Stimulated activated CD4-positive, alpha-beta T cell treated with anti-CD3 and anti-CD28 coated beads, Interleukin-4, amount 100 ng/mL, for 24 hours (primary cell): Measurements from ENCODE around the gene MCC.

Experiments used
- DNase-seq: peaks from one replicate; pipeline ENCODE4 v3.0.0-alpha.2; 2020

Gene MCC

DNA sequence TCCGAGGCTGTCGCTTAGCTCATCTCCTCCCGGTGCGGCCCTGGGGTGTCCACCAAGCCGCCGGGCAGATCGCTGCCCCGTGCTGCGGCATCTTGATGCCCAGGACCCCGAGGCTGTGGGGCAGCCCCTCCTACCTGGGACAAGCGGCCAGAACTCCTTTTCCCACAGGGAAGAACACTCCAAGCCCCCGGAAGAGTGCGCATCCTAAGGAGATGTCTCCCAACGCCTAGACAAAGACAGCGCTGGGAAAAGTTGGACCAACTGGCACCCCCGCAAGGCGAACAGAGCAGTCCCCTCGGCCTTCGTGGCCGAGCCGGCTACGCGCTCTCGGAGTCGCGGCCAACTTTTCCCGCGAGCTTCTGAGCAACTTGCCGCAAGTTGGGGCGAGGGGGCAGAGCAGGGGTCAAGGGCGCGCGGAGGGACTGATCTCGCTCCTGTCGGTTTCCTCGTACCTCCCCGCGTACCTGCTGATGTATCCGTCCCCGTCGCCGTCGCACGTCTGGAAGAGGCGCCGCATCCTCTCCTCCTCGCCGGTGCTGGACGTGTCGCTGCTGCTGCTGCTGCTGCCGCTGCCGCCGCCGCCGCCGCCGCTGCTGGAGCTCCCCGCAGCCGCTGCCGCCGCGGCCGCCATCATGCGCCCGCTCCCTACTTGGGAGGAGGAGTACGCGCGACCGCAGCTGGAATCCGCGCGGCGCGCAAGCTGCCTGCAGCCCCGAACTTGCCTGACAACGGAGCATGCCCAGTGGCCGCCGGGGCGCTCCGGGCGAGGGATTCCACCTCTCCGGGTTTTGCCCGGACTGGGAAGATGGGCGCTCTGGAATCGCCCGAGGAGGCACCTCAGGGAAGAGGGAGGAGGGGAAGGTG is at the start of gene MCC:
Gene MCC (minus strand): TSS at position 673 of the 864 bp plus-strand sequence.
- DNase-seq = peak; percentile 42

DNA sequence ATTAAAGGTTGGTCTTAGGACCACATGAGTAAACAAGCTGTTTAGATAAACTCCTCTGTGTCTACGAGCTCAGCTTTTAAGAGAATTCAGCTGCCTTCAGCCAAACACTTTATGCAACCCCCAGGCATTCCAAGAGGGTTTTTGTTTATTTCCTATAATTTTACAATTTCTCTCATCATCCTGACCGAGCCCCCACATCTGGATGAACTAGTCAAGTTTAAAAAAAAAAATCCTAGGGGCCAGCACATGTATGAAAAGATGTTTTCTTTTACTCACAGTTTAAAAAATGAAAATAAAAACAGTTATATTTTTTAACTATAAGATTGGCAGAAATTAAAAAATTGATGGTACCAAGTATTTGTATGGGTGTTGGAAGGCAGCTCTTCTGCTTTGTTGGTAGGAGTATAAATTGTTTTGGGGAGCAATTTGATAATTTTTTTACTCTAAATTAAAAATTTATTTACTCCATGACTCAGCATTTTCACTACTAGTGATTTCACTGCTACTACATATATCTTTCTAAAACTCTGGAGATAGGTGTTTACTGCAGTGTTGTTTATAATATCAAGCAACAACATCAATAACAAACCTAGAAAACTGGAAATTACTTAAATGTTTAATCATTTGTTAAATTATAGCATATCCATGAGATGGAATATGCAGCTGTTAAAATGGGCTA is 43.4 kb upstream of the MCC start:
- no peak for DNase-seq

DNA sequence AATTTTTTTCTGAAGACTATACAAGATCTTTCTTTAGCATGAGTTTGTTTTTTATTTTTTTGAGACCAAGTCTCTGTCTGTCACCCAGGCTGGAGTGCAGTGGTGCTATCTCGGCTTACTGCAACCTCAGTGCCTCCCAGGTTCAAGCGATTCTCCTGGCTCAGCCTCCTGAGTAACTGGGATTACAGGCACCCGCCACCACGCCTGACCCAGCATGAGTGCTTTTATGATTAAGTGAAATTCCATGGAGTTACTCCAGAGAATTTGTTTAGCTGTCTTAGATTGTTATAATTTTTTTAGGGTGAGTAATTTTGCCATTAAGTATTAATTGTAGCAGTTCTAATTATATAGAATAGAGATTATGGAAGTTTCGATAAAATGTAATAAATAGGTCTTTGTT is 39.5 kb upstream of the MCC start:
- no peak for DNase-seq

GRCh38 chr5:113526421-113526820 is 38.2 kb upstream of the MCC start:
- no peak for DNase-seq

DNA sequence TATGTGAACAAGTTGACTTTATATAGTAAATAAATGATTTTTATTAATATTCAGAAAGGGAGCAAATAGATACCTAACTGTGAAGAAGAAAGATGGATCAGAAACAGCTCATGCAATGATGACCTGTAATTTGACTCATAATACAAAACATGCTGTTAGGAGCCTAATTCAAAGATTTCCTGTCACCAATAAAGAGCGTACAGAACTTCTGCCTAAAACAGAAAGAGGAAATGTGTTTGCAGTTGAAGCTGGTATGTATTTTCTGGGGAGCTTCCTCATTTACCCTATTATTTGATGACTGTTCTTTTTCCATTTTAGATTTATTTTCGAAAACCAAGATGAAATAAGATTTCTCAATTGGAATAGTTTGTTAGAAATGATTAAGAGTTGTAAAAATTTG is 36.7 kb upstream of the MCC start:
- no peak for DNase-seq

DNA sequence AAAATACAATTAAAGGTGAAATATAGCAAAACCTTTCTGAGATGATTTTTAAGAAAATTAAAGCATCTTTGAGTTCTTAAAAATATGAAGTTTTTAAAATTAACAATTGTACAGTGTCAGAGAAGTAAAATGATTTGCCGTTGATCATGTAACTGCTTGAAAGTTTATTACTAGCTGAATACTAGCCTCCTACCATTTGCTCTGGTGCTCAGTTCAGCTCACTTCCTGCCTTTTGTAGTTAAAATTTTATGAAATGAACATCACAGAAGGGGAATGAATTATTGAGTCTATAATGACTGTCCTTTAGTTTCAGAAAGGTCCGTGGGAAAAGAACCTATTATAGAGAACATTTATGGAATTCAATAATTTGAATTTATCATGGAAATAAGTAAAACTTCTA is 34.9 kb upstream of the MCC start:
- no peak for DNase-seq

GRCh38 chr5:113520899-113521298 is 32.6 kb upstream of the MCC start:
- DNase-seq = no peak

DNA sequence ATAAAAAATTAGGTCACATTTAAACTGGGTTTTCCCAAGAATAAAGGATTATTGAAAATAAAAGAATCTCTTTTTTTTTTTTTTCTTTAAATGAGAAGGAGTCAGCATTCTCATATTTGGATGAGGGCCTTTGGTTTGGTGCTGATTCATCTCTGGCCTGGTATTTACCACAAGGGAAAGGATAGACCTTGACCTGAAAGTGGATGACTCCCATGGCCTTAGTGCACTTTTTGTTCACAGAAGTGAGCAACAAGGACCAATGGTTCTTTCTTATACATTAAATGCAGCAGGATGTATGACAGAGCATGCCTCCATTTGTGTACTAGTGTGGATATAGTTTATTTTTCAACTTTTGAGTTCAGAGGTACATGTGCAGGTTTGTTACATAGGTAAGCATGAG is 32.2 kb upstream of the MCC start:
- peak; percentile 22 for DNase-seq

- no peak for DNase-seq
Observed at GRCh38 chr5:113519412-113519811, 31.2 kb upstream of the MCC start.

GRCh38 chr5:113518884-113519283 is 30.6 kb upstream of the MCC start:
- no peak for DNase-seq

DNA sequence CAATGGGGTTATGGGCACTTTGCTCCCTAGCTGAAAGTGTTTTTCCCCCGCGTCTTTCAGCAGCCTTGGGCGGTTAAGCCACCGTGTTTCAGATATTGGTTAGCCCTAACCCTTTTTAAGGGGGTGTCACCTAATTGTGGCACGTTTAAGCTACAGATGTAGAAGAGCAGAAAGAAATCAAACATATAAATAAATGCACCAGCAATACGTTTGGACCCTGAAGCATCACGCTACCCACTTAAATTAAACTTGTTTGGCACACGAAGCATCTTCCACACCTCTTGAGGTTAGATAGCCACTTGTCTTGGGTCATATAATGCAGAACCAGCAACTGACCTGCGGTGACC is 26.0 kb upstream of the MCC start:
- DNase-seq = no peak

- peak; percentile 87 for DNase-seq
Observed at GRCh38 chr5:113513384-113514288, 25.4 kb upstream of the MCC start, which contains the start of gene YTHDC2. TSS of gene YTHDC2 (plus strand) at chr5:113513694. CDS start at chr5:113513896, 202 bp downstream.

DNA sequence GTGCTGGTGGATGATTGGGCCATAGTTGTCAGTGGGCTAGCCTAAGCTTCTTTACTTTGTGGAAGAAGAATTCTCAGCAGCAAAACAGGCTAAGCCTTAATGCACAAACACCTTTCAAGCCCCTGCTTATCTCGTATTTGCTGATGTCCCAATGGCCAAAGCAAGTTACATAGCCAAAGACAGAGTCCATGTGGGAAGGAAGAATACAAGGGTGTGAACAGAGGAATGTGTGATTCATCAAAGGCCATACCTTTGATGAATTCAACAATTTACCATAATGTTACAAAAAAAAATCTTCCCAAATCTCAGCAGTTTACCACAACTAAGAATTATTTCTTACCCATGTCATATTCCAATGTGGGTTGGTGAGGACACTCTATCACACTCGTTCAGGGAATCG is 24.1 kb upstream of the MCC start:
- DNase-seq = no peak

DNA sequence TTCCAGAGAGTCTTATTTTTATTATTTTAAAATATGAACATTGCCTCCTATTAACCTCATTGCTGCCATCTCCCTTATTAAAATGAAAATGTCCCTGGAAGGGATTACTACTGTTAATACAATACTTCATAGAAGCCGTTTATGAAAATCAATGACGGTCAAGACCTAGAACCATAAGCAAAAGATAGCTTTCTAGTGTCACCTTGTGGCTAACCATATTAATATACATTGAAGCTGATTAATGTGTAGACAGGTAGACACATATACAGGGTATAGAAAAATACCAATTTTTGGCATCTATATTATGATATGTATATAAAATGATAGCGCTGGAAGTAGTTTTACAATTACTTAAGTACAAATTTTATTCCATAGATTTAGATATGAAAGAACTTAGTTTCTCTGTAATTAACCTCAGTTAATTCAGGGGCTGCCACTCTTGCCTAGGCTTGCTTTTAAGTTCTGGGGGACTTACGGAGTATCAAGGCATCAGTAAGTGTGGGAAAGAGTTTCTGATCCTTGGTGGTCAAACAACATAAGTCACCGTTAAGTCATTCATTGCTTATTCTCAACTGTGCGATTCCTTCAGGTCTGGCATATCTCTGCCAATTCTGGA is 22.7 kb upstream of the MCC start:
- no peak for DNase-seq

DNA sequence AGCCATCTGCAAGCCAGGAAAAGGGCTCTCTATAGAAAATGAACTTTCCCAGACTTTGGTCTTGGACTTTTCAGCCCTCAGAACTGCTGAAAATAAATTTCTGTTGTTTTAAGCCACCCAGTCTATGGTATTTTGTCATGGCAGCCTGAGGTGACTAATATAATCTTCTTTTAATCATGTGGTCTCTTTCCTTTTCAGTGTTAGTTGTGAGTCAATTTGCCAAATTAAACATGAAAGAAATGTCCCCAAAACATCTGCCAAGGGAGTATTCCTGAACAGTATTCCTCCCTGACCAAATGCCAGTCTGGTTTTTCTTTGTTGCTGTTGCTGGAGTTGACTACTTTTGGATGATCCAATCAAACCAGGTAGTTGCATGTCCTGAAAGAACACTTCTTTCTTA is 20.5 kb upstream of the MCC start:
- no peak for DNase-seq

DNA sequence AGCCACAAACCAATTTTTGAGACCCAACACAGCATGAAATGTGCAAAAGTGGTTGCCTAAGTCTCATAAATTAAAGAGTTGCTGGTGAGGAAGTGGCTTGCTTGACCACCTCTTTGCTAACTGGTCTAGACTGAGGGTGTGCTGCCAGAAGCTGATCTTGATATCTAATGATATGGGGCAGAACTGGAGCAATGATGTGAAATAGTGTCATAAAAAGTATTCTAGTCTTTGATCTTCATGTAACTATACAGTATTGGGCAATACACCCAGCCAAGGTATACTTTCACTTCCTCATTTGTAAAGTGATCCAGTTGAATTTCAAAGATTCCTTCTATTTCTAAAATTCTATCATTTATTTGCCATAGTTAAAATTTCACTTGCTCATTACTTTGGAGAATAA is 19.3 kb upstream of the MCC start:
- DNase-seq = no peak

- no peak for DNase-seq
Observed at GRCh38 chr5:113505181-113505580, 16.9 kb upstream of the MCC start.

DNA sequence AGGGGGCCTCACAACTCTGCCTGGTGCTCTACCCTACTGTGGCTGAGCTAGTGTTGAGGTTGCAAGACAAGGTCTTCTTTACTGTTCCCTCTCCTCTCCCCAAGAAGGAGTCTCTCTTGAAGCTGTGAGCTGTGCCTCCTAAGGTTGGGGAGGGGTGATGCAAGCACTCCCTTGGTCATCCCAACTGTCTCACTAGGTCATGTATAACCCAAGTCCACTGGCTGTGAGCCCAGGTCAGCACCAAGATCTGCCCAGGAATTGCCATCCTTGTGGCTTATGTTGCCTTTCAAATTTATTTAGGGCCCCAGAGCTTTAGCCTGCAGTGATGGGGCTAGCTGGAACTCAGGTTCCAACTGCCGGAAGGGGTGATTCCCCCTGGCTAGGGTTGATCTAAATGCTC is 14.9 kb upstream of the MCC start:
- no peak for DNase-seq

DNA sequence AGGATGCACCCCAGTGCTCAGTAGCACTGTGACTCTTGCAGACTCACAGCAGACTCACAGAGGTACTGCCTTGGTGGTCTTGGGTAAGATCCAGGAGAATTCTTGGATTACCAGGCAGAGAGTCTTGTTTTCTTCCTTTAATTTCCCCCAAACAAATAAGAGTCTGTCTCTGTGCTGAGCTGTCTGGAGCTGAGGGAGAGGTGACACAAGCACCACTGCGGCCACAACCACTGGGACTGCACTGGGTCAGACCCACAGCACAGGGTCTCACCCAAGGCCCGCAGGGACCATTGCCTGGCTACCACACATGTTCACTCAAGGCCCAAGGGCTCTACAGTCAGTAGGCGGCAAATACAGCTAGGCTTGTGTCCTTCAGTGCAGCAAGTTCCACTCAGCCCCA is 13.8 kb upstream of the MCC start:
- no peak for DNase-seq

GRCh38 chr5:113495422-113495841 is 7.2 kb upstream of the MCC start:
- no peak for DNase-seq

- DNase-seq = no peak
Observed at GRCh38 chr5:113493446-113493845, 5.2 kb upstream of the MCC start.

DNA sequence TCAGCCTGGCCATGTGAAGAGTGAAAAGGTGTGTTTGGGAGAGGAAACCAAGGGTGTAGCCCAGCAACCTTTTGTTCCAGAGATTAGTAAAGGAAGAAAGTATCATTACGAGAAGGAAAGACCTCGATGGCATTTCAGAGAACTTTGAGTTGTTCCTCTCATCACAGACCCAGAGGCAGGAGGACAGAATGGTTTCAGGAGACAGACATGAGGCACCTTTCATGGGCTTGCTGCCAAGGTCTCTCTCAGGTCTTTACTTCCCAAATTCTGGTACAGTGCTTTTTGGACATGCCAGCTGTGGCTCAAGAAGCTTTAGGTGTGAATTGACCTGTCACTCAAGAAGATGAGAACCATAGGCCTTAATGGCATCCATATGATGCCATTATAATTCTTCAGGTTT is 2.8 kb upstream of the MCC start:
- no peak for DNase-seq

DNA sequence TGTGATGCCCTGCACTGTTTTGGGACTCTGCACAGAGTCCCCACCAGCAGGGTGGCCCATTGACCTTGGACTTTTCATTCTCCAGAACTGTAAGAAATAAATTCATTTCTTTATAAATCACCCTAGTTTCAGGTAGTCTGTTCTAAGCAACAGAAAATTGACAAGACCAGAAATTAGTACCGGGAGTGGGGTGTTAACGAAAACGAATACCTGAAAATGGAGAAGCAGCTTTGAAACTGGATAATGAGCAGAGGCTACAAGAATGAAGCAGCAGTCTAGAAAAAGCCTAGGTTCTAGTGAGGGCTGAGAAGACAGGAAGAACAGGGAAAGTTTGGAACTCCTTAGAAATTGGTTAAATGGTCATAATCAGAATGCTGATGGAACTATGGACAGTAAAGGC is 2.1 kb upstream of the MCC start:
- DNase-seq = no peak
